NCI-H2227 treated with DMSO at 0.1 percent for 48 hours (cell line): ENCODE data around the gene SLA2.
A peak's percentile ranks its signal among the peaks of the same experiment; 100 is the strongest.
"Not testable (repeated sequence)": the region's sequence is repeated elsewhere in the genome, so short reads cannot be mapped to it uniquely, and the experiment has no call there.

ENCODE experiments used
- DNase-seq: peaks from one replicate; lab custom pipeline; 2025; lab: John Stamatoyannopoulos, UW

Gene SLA2

GRCh38 chr20:36573798-36574365 is 72.1 kb downstream of the SLA2 start:
- no peak for DNase-seq

- peak; percentile 24 for DNase-seq
These were observed 72.7 kb downstream of the SLA2 start, which contains the start of gene TGIF2 for GRCh38 chr20:36573103-36573797. TSS of gene TGIF2 (plus strand) at chr20:36573597. CDS start at chr20:36578775, 5,178 bp downstream.

- no peak for DNase-seq
These were observed 73.3 kb downstream of the SLA2 start for GRCh38 chr20:36572701-36573102.

GRCh38 chr20:36571564-36572504 is 74.2 kb downstream of the SLA2 start:
- peak; percentile 38 for DNase-seq

GRCh38 chr20:36569847-36570429 is 76.1 kb downstream of the SLA2 start:
- no peak for DNase-seq

GRCh38 chr20:36565520-36565919 is 80.5 kb downstream of the SLA2 start:
- no peak for DNase-seq

GRCh38 chr20:36564726-36565121 is 81.3 kb downstream of the SLA2 start:
- not testable (repeated sequence) for DNase-seq

GRCh38 chr20:36564078-36564725 is 81.8 kb downstream of the SLA2 start:
- DNase-seq: not testable (repeated sequence)

GRCh38 chr20:36563374-36563773 is 82.6 kb downstream of the SLA2 start:
- DNase-seq: no peak

- no peak for DNase-seq
These were observed 83.3 kb downstream of the SLA2 start for GRCh38 chr20:36562724-36563123.
